GM19239 (cell line): ENCODE measurements around the gene CFDP1.

Source experiments
- DNase-seq: peaks from one replicate; pipeline ENCODE4 v3.0.0; 2011; ENCODE audit warnings: low spot score; ENCODE audit not compliant: insufficient read length
- FAIRE-seq: peaks from 2 replicates; lab custom pipeline; 2011; peaks lifted over from hg19 to GRCh38; lab: Jason Lieb, UNC

Gene CFDP1

DNA sequence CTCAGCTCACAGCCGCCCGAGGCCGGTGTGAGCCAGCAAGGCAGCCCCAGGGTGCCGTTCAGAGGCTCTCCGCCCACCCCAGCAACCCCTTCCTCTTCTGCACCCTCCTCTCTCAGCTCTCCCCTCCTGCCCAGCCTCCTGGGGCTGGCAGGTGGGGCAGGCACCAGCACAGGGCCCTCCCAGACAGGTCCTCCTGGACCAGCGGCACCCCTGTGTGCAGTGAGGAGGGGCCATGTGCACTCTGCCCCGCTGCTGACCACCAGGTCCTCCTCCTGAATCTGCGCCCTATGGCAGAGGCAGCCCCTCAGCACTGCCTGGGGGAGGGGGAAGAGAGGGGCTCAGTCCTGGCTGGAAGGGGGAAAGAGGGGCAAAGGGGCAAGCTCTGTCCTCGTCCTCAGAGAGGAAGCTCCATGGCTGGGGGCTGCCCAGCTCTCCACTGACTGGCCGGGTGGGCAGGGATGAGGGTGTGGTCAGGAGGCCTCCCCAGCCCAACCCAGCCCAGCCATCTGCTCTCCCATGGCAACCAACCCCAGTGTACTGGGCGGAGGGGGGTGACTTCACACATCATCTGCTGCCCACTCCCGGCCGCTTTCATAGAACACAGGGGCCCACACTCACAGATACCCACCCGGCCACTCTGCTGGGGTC, 176.5 kb downstream of the CFDP1 start:
- DNase-seq, result no peak

DNA sequence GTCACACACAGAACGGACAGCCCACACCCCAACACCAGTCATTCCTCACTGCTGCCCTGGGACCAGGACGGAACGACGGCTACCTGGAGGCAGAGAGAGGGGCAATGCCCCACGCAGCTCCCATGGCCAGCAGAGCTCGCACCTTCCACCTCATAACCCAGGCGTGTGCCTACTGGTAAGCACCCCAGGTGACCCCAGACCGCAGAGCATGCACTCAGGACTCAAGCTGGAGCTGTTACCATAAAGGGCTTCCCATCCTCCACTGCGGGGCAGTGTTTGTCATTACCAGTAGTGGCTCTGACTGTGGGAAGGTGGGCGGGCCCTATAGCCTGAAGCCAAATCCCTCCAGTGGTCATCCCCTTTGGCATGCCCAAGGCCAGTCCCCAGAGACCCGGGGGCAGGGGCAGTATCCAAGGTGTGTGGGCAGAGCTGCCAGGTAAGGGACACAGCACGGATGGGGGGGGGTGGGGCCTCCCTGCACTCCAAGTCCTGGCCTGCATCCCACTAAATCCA, 177.2 kb downstream of the CFDP1 start:
- no peak for FAIRE-seq
- DNase-seq, result no peak

More for the DNA sequence above, 176.5 kb downstream of the CFDP1 start:
- FAIRE-seq, result no peak

DNA sequence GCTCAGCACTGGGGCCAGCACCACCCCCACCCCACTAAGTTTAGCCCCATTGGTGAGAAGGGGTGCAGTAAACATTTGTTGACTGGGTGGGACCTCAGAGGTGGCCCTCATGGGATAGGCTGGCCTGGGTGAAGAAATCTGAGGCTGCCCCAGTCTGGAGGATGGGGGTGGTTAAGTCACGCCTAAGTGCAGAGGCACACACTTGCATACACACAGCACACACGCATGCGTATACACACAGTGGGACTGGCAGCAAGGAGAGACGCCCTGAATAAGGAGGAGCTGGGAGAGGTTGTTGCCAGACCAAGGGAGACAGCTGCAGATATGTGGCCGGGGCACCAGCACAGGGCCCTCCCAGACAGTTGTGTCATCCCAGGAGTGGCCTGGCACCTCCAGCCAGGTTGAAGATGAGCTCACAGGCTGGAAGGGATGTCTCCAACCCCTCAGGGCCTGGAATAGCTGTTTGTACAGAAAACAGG, 178.9 kb downstream of the CFDP1 start:
- FAIRE-seq, result no peak

DNA sequence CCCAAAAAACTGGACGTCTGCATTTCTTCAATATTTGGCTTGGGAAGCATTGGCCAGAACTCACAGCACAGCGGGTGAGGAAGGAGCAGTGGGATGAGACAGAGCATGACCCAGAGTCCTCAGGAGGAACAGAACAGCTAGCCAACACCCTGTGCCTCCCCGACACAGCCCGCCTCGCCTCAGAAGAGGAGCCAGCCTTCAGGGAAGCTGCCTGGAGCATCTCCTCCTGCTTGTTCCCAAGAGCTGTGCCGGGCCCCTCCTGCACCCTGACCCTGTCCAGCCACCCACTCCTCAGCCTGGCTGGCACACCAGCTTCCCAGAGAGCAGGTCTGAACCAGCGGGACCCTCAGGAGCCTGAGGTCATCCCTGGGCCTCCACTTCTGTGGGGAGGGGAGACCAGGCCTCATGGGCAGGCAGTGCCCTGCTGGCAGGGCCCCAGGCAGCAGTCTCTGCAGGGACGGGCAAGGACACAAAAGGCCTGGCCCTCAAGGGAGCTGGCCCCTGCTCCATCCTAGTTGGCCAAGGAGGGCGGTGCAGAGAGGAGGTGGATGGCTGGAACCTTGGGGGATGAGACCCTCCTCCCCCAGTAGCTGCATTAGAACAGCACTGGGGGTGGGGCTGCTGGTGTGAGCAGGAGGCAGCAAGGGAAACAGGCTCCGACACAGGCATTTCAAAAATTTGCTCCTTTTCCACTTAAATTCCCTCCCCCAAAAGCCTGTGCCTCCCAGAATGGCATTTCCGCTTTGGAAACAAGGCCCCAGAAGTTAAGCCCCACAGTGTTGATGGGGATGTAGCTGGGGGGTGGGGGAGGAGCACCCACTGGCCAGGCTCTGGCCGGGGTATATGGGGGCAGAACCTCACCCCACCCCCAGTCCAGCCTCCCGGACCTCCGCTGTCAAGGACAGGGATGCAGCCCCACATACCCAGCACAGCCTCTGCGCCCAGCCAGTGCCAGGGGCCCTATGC, 180.1 kb downstream of the CFDP1 start:
- no peak for FAIRE-seq
- no peak for DNase-seq

More for the DNA sequence above, 178.9 kb downstream of the CFDP1 start:
- no peak for DNase-seq

DNA sequence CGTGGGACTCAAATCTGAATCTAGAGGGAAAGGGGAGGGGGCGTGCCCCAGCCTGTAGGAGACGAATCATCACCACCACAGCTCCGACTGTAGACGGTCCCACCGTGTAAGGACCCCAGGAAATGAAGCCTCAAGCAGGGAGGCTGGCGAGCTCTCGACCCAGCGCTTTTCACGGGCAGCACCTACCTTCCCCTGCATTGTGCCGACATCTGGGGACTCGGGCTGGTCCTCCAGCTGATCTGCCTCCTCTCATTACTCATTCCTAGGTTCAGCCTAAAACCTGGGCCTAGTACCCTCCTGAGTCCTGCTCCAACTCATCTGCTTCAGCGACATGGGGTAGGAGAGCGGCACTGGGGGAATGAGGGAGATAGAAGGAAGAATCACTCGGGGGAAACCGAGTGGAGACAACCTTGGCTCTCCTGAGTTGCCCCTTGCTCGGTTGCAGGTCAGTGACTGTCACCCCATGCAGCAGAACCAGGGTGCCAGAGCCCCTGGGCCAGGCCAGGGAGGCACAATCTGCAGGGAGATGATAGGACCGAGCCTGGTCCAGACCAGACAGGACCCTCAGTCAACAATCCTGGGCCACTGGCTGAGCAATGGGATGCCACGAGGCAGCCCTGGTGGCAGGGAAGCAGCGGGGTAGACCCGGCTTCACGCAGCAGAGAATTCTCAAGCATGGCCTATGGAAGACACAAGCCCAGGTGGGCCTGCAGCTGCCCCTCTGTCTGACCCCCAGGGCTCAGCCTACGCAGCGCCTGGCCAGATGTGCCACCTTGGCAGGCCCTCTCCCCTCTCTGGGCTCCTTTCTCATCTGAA, 181.0 kb downstream of the CFDP1 start:
- FAIRE-seq (no peak), DNase-seq (no peak)

DNA sequence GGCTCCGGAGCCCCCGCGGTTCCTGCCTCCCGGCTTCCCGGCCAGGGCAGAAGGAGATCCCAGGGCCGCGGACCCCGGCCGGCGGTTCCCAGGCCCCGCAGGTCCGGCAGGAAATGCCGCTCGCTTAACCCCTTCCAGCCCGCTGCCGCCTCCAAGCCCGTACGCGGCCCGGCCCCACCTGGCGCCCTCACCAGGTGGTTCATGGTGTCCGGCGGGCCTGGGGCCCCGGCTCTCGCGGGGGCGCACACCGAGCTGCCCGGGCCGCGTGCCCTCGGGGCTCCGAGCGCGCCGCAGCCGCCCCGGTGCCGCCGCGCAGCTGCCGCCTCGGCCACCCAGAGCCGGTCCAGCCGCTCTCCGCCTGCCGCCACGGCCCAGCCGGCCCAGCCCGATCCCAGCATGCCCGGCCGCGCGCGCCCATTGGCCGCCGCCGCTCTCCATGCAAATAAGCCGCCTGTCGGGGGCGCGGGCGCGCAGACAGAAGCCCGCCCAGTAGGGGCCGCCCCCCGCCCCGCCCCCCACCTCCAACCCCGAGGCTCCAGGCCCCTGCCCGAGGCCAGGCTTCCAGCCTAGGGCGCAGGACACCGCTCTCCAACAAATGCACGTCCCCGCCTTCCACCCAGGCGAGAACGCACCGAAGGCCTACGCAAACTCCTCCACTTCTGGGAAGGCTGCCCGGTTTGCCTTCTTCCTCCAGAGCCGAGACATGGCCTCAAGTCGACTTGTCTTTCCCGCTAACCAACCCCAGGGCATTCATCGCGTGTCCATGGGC, 181.8 kb downstream of the CFDP1 start, which contains the start of gene BCAR1:
Gene BCAR1, minus strand, starts transcription at position 345 of the 769 bp plus-strand sequence. Its CDS starts 142 bp downstream, at position 203.
- FAIRE-seq, result no peak

DNA sequence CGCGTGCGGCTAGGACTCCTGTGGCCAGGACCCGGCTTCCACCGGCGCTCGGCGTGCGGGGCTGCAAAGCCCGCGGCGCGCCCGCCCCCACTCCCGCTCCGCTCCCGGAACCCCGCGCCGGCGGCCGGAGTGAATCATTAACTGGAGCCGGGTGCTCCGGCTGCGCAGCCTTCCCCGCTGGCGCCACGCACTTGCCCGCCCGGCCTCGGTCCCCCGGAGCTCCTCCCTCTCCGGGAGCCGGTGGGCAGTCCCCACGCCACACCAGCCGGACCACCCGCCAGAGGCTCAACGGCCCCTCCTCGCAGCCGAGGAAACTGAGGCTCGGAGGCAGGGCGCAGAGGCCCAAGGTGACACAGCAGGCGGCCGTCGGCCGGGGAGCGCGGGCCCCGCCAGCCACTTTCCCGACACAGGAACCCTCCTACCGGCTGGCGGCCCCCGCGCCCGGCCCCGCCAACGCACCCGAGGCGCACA, 182.5 kb downstream of the CFDP1 start:
- FAIRE-seq (no peak), DNase-seq (peak; percentile 88)

More for the DNA sequence above, 181.8 kb downstream of the CFDP1 start, which contains the start of gene BCAR1:
- DNase-seq, result peak; percentile 91

DNA sequence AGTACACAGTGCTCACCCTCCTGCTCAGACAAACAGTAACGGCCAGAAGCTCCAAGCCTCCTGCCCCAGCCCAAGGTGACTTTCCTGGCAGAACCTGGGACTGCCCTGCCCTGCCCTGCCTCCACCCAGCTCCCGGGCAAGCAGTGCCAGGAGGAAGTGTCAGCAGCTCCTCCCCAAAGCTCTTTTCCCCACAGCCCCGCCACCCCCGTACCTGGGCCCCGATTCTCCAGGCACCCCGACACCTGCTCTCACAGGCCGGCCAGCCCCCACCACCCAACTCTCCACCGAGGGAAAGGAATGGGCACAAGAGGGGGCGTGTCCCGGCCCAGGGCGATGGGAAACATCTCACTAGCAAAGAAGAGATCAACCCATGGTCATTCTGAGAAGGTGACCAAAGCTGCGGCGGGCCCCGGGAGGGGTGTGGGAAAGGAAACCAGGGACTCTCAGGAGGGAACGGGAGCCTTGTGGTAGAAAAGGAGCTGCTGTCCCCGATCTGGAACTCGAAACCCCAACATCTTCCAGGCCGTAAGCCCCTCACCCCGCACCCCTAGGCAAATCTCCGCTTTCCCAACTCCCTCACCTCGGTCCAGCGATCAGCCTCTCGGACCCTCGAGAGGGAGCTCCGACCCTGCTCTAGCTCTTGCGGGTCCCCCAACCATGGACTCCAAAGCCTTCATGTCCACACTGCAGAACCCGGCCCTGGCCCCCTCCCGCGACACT, 183.1 kb downstream of the CFDP1 start:
- no peak for FAIRE-seq

DNA sequence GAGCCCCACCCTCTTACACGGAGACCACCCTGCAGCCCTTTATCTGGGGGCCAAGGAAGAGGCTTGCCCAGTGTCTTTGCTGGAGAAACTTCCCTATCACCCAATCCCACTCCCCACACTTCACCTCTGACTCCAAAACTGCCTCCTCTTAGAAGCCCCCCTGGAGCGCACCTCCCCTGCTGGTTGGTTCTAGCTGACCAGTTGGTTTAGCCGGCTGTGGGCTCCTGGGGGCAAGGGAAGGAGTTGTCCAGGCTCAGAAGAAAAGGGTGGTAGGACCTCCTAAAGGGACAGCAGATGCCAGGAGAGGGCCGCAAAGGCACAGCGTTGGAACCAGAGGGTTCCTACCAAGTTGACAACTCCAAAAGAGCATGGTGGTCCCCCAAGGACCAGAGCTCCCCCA, 183.9 kb downstream of the CFDP1 start:
- no peak for FAIRE-seq
- DNase-seq, result no peak

More for the DNA sequence above, 183.1 kb downstream of the CFDP1 start:
- DNase-seq, result no peak

DNA sequence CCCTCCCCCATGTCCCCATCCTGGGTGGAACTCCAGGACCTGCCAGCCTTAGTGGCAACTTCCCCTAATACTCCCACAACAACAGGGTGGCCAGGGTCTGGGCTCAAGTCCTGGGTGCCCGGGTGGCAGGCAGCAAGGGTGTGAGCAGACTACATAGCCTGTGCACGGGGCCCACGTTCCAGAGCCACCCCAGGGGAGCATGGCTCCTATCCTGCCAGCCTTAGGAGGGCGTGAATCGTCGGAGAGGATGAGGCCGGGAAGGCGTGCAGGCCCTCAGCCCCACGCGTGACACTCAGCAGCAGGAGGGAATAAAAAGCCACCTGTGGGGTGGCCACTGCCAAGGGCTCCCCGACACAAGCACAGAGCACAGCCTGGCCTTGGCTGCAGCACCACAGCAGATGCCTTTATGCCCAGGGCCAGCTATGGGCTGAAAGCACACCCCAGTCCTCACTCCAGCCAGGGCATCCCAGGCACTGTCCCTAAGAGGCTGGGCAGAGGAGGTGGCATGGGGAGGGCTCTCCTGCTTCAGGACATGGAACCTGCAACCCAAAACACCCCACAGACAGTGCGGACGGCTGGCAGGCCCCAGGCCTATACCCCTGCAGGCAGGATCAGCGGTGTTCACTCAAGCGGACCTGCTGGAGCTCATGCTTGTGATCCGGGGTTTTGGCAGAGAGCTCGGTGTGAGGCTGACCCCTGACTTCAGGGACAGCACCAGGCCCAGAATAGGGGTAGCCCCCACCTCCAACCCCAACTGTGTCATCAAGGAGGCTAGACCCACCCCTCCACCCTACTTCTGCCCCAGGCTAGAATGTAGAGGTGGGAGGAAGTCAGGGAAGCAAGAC, 184.5 kb downstream of the CFDP1 start:
- DNase-seq (no peak), FAIRE-seq (no peak)

DNA sequence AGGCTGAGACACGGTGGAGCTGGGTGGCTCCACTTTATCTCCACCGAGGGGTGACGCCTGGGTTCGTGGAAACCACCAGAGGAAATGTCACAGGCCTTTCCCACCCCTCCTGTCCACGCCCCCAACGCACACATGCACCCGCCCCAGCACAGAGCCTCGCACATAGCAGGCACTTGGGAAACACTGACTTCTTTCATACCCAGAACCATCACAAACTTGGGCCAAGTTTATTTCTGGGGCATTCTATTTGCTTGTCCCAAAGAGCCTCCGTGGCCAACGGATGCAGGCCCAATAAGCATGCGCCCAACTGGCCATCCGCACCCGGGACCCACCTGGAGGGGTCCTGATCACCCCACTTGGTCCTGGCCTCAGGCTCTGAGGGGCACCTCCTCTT, 185.2 kb downstream of the CFDP1 start:
- no peak for FAIRE-seq

DNA sequence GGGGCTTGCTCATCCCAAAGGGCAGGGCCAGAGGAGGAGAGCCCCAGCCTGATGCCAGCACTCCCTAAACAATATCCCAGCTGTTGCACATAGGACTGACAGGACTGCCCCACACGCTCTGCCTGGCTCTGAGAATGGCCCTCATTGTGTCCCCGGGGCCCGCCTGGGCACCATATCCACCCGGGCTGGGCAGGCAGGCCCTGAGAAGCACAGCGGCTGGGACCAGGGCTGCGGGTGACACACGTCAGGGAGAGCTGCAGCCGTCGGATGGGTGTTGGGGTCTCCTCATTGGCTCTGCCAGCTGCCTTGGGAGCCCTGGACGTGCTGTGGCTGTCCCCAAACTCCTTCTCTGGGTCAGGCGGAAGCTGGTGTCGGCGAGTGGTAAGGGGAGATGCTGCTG, 186.1 kb downstream of the CFDP1 start:
- DNase-seq, result no peak
- FAIRE-seq, result no peak

More for the DNA sequence above, 185.2 kb downstream of the CFDP1 start:
- no peak for DNase-seq

DNA sequence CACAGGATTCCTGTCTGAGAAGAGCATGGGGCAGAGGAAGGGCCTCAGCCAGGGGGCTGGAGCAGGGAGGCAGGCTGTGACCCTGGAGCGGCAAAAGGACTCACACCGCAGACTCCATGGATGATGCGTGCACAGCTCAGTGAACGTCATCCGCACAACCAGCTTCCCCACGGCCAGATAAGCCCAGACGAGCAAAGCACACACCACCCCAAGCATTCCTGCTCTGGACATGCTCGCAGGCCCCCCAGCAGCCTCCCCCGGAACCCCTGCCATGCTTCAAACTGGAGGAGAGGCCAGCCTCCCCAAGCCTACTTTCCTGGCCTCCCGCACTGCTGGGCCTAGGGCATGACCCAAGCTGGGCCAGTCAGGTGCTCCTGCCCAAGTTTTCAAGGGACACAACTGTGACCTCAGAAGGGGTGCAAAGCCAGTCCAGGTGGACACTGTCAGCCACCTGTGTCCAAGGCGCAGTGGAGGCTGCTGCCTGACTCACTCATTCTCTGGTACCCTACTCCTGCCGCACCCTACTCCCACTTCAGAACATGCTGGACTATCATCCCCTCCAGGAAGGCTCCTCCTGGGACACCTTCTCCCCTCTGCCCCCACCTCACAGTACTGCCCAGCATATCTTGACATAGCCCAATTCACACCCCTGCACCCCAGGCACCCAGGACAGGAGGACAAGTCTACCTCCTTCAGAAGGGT, 186.6 kb downstream of the CFDP1 start:
- FAIRE-seq, result no peak

DNA sequence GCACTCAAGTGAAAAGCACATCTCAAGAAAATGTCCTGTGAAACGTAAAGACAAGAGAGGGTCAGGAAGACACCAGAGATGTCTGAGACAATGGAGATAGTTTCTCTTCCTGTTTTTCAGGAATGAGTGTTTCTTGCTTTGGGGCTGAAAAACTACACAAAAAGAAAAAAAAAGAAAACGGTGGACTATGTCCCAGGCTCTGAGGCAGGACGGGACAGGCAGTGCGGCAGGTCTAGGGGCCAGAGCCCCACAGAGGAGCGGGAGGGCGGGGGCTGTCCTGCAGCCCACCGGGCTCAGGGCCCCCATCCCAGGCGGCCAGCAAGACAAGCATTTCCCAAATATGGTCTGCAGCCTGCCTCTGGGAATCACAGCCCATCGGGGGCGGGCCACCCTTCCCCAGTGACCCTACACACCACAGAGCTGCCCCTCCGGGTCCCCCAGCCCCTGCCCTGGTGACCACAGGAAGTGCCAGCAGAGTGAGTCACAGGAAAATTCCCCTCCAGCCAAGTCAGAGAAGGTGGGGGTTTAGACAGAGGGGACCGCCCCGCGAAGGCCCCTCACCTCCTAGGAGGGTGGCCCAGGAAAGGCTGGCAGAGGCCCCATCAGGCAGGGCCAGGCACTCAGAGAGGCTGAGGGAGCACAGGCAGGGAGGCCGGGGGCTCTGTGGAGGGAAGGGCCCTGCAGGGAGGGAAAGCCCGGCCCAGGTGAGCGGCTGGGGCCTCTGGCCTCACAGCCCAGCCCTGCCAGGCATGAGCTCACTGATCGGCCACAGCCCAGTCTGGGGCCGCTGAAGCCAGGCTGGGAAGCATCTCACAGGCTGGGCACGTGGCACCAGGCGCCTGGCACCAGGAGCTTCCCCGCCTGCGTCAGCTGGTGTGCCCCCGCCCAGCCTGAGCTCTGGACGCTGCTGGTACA, 188.2 kb downstream of the CFDP1 start:
- FAIRE-seq, result peak; percentile 64

More for the DNA sequence above, 186.6 kb downstream of the CFDP1 start:
- no peak for DNase-seq

DNA sequence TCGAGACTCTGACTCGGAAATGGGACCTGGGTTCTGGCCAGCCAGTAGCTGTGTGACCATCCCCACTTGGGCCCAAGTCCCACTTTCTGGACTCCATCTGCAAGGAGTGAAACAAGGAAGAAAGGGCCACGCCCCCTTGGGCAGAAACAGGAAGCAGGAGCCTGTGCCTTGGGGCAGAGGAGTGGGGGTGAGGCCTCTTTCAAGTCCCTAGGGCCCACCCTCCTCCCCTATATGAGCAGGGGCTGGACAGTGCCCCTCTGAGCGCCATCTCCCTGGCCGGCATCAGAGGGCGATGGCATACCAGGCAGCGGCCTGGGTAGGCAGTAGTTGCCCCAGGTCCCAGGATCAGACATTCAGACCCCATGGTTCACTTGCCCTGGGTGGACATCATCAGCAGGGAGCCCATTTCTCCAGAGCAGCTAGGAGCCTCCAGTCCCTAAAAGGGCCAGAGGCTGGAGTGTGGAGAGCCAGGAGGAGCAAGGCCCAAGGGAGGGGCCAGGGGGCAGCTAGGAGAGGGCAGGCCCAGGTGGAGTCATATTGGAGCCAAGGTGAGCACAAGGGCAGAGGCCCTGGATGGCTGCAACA, 189.0 kb downstream of the CFDP1 start:
- FAIRE-seq (no peak), DNase-seq (no peak)

More for the DNA sequence above, 188.2 kb downstream of the CFDP1 start:
- no peak for DNase-seq
